SKM-1 (cell line): ENCODE measurements around the gene NEURL2.

Experiments used
- DNase-seq: peaks from one replicate; lab custom pipeline; 2025; ENCODE audit not compliant: unreplicated experiment; lab: John Stamatoyannopoulos, UW

The NEURL2 gene

DNA sequence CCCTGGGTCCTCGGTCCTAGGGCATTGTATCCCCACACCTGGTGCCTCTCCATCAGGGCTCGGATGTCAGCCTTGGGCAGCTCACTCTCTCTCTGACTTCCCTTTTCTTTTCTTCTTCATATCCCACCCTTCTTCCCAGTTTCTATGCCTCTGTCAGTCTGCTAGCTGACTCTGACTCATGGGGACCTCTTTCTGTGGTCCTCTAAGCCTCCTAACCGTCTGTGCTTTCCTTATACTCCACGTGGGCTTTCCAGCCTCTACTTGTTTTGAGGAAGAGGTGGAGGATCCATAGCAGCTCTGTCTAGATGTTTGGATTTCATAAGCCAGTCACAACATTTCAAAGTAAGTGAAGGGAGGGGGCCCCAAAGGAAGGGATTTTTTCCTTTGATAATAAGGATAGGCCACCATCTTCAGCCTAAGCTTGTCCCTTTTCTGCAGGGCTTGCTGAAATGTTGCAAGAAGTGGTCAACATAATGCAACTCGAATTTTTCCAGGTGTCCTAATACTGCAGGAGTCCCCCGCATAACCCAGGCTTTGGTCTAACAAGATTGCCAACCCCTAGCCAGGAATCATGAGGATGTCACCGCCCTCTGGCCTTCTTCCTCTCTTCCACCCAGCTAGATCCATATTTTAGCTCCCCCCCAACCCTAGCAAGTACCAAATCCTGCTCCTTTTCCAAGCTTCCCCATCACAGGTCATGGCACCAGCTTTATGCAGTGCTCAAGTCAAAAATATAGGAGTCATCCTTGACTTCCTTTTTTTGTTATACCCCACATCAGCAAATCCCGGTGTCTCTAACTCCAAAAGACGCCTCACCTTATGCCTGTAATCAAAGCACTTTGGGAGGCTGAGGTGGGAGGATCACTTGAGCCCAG lies 29.7 kb upstream of the NEURL2 start:
- no peak for DNase-seq

- DNase-seq = no peak
Observed at GRCh38 chr20:45919542-45920399, 28.8 kb upstream of the NEURL2 start.

GRCh38 chr20:45918779-45919537 lies 27.9 kb upstream of the NEURL2 start:
- DNase-seq = no peak

DNA sequence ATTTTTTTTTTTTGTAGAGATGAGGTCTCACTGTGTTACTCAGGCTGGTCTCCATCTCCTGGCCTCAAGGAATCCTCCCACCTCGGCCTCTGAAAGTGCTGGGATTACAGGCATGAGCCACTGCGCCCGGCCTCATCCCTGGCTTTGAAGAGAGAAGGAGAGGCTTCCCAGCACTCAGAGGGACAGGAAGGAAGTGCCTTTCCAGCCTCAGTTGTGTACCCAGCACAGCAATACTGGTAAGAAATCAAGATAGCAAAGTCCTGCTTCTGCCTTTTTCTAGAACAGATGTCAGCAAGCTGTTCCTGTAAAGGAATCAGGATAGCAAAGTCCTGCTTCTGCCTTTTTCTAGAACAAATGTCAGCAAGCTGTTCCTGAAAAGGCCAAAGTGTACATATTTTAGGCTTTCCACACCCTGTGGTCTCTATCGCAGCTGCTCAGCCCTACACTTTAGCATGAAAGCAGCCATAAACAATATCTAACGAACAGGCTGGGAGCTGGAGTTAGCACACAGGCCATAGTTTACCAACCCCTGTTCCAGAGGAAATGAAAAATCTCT lies 27.3 kb upstream of the NEURL2 start:
- no peak for DNase-seq

DNA sequence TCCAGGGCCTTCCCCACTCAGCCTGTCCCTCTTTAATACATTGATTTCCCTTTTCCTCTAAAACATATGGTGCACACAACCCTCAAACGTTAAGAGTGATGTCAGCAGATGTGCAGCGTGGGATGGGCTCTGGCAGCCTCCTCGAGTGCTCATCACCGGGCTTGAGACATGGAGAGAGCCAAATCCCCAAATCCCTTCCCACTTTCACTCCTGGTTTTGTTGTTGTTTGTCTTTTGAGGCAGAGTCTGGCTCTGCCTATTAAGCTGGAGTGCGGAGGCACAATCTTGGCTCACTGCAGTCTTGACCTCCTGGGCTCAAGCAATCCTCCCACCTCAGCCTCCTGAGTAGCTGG lies 26.8 kb upstream of the NEURL2 start:
- DNase-seq = no peak

DNA sequence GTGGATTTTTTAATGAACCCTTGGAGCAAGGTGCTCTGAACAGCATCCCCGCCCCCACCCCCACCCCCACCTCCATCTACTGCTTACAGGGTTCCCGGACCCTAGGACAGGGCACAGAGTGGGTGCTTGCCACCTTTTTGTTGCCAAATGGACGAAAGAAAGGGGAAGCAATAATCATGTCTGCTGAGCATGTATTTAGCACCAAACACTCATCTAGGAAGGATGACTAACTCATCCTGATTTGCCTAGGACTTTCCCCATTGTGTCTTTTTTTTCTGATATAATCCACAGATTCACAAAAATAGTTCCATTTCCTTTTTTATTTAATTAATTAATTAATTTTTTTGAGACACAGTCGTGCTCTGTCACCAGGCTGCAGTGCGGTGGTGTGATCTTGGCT lies 22.1 kb upstream of the NEURL2 start:
- DNase-seq = no peak

DNA sequence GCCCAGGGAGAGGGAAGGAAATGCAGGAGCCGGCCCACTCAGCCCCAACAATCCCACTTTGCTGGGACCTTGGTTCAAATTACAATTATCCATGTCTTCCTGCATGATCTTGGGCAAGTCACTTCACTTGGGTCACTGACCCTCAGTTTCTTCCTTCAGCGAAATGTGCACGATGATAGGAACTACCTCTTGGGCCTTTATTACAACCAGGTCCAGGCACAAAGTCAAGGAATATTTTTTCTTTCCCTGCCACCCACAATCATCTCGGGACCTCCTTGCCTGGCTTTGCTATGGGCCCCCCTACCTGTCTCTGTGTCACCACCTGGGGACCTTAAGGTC lies 21.3 kb upstream of the NEURL2 start:
- DNase-seq = no peak

GRCh38 chr20:45911486-45912343 lies 20.7 kb upstream of the NEURL2 start, which contains the start of gene PLTP:
PLTP (minus strand) TSS chr20:45912155; CDS start chr20:45911452, 703 bp downstream.
- no peak for DNase-seq

DNA sequence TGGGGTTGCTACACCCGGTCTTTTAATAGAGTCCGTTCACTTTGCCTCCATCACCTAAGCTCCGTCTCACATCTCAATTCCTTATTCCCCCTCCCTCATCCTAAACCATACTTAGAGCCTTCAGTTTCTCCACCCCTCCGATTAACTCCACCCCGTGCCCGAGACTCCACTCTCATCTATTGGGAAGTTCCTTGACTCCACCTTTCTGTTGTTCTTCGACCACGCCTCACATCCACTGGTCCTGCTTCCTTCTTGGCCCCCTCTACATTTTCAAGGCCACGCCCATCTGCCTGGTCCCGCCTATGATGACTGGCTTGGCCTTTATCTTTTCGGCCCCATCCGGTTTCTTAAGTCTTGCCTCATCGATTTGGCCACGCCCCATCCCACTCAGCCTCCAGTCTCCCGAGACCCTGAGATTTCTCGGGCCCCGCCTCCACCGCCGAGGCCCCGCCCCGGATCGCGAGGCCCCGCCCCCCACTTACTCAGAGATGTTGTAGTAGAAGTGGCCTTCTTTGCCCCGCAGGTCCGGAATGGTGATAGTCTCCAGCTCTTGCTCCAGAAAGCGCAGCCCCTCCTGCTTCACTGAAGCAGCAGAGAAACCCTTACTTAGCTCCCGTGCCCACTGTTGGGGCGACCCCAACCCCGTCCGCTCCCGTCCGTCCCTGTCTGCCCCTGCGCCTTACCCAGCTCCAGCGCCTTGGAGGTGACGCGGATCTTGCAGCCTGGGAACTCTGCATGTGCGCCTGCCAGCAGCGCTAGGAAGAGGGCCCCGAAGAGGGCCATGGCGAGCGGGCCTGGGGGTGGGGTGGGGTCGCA lies 19.9 kb upstream of the NEURL2 start:
- DNase-seq = peak; percentile 98

DNA sequence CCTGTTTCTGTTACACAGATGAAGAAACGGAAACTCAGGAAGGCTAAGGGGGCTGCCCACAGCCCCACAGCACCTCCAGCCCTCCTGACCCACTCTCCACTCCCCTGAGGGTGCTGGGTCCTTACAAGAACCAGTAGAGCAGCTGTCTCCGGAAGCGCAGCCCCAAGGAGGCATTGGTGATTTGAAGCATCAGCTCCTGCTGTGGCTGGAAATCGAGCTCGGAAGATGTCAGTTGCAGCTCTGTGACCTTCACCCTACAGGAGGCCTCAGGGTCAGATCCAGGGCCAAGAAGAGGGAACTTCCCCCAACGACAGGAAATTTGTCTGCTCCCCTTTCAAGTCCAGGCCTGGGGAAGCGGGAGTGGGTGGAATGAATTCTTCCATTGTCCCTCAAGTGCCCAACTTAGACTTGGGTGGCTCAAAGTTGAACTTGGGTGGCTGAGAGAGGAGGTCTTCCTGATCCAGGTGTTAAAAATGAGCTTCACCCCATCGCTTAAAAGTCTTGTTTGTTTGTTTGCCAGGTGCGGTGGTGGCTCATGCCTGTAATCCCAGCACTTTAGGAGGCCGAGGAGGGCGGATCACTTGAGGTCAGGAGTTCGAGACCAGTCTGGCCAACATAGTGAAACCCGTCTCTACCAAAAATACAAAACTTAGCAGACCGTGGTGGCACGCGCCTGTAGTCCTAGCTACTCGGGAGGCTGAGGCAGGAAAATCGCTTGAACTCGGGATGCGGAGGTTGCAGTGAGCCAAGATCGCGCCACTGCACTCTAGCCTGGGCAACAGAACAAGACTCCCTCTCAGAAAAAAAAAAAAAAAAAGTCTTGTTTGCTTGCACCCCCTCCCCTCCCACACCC lies 19.0 kb upstream of the NEURL2 start:
- DNase-seq = no peak

DNA sequence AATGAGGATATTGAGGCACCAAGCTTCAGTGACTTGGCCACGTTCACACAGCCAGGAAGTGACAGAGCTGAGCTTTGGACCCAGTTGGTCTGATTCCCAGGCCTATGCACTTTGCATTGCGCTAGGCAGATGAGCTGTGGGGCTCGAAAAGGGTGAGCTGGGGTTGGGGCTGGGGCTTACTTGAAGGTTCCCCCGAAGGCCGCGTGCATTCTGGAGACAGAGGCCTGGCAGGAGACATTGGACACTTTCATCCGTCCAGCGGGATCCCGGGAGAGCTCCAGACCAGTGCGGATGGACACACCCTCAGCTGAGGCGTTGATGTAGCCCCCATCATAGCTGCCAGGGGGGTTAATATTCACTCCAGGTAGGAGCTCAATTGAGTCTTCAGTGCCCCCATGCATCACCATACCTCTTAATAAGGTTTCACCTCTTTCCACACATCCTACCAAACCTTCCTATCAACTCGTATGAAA lies 18.4 kb upstream of the NEURL2 start:
- no peak for DNase-seq

GRCh38 chr20:45908084-45908483 lies 17.1 kb upstream of the NEURL2 start:
- no peak for DNase-seq

- no peak for DNase-seq
Observed at GRCh38 chr20:45907219-45907948, 16.4 kb upstream of the NEURL2 start.

DNA sequence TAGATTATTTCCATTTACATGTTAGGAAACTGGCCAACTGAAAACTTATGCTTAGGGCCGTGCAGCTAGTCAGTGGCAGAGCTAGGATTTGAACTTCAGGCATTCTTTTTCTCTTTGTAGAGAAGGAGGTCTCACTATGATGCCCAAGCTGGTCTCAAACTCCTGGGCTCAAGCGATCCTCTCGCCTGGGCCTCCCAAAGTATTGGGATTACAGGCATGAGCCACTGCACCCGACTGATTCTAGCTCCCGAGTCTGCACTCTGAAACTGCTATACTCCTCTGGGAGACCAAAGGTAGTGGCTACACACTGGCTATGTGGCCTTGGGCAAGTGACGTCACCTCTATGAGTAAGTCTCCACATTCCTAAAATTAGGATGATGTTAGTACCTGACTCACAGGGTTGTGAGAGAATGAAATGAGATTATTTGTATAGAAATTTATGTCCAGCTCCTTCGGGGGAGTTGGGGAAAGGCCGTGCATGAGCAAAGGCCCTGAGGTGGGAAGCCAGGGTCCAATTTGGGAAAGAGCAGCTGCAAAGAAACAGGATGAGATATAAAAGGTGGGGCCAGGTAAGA lies 14.6 kb upstream of the NEURL2 start:
- no peak for DNase-seq

DNA sequence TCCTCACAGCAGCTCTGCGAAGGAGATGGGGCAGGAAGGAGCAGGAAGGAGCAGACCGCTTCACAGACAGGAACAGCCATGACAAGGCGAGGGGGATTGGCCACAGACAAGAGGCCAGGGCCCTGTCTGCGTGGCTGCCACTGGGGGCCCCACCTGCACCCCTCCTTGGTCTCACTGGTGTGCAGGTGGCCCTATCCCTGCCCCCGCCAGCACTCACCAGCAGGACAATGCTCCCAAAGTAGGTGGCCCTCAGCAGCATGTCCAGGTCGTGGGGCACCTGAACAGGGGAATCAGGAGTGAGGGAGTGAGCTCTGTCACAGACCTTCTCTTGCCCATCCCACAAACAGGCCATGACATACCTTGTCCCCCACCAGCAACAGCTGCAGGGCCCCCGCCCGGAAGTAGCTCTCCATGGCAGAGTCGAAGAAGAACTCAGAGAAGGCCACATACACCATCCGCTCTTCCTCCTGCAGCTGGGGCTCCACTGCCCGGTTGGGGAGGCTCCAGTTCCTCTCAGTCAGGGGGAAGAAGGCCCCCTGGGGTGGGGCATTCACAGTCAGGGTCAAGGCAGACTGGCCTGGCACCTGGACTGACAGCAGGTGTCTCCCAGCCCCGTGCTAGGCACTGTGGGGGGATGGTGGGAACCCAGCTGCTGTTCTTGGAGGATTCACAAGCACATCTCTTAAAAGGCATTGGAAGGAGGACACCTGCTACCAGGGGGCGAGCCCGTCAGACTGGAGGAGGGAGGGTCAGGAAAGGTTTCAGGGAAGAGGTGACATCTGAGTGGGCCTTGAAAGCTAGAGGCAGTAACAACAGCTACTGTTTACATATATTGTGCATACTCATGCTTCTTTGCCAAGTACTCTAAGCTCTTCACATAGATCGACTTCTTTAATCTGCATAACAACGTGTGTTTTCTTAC lies 13.8 kb upstream of the NEURL2 start:
- DNase-seq = no peak

DNA sequence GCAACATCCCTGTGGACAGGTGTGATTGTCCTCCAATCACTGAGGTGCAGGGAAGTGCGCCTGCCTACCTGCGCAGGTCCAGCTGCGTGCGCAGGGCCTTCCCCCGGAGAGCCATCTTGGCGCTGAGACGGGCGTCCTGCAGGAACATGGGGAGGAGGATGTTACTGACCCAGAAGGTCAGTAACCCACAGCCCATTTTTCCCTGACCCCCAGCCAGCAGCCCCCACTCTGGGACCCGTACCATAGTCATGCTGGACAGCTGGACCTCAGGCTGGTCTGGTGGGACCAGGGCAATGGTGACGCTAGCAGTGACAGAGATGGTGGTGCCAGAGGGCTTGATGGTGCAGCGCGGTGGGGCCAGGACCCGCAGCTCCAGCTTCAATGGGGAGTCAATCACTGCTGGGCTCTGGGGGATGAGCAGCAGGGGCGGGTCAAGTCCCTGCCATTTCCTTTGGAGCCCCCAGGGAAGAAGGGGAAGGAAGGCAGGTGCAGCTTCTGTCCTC lies 11.2 kb upstream of the NEURL2 start:
- no peak for DNase-seq
